Measurements from ENCODE around the gene PI4KB. TPM values are rescaled to one million over a fixed set of nuclear protein-coding genes. Genes with fewer than 3 reads are reported as not detected.

The PI4KB gene
- total RNA-seq, 2 experiments from 2014 or later: 46.6 to 47.3 TPM

GRCh38 chr1:151242442-151242841, 84.8 kb downstream of the PI4KB start:
- Mint-ChIP-seq H3K9me3 (no peaks in the 10 kb centered on the region), H3K27ac (no peak overlapping the region), H3K4me3 (no peak overlapping the region), H3K4me1 (ENCODE audit: low read depth) (no peaks in the 10 kb centered on the region), H3K27me3 (no peaks in the 10 kb centered on the region), H3K36me3 (ENCODE audit: low read depth) (peaks cover 54% of the 10 kb centered on the region)
- POLR2A ChIA-PET: interaction anchor here (1.0 kb wide), 2 partner anchors 18 to 39 kb away, joined by 3 to 4 read pairs; no protein-coding TSS in a partner anchor
- no peak for TF ChIP-seq CTCF (IDR thresholded peaks at IDR 0.05)
- intact Hi-C loops (cut with micrococcal nuclease): no loop called here
- DNase-seq (no peak), ATAC-seq (no peak)
- CTCF ChIA-PET: interaction anchor here (1.9 kb wide), 1 partner anchor 10 kb away, joined by 7 read pairs; no protein-coding TSS in a partner anchor

Other genes with a start within 250 kb of the PI4KB start
- gene SEMA6C, start 180.8 kb downstream of the PI4KB start, total RNA-seq: 1 to 10 TPM; 3.4 to 3.7 TPM
- gene TNFAIP8L2, start 170.8 kb downstream of the PI4KB start, total RNA-seq: 10 to 100 TPM; 16.1 to 17.5 TPM
- gene LYSMD1, start 161.5 kb downstream of the PI4KB start, total RNA-seq: 1 to 10 TPM; 4.5 TPM
- gene SCNM1, start 161.3 kb downstream of the PI4KB start, total RNA-seq: 10 to 100 TPM; 57.0 to 59.6 TPM
- gene TMOD4, start 151.4 kb downstream of the PI4KB start, total RNA-seq: 1 to 10 TPM; 1.9 to 2.5 TPM
- 10 to 100 TPM; 47.4 to 61.0 TPM for gene VPS72, start 137.2 kb downstream of the PI4KB start, total RNA-seq
- gene PIP5K1A, start 128.9 kb downstream of the PI4KB start, total RNA-seq: 10 to 100 TPM; 63.1 to 66.1 TPM
- gene PSMD4, start 72.7 kb downstream of the PI4KB start, total RNA-seq: 100 to 1,000 TPM; 203 to 214 TPM
- gene ZNF687, start 45.1 kb downstream of the PI4KB start, total RNA-seq: 10 to 100 TPM; 27.3 to 29.5 TPM
- gene RFX5, start 19.8 kb upstream of the PI4KB start, total RNA-seq: 10 to 100 TPM; 55.6 to 55.7 TPM
- gene SELENBP1, start 45.3 kb upstream of the PI4KB start, total RNA-seq: not detected
- gene PSMB4, start 72.2 kb upstream of the PI4KB start, total RNA-seq: 100 to 1,000 TPM; 350 to 353 TPM
- 10 to 100 TPM; 69.0 to 70.6 TPM for gene POGZ, start 132.1 kb upstream of the PI4KB start, total RNA-seq
- 1 to 10 TPM; 1.7 to 1.9 TPM for gene CGN, start 184.0 kb upstream of the PI4KB start, total RNA-seq
- 1 to 10 TPM; 1.0 to 1.5 TPM for gene TUFT1, start 212.9 kb upstream of the PI4KB start, total RNA-seq

Data from activated CD8-positive, alpha-beta T cell treated with anti-CD3 and anti-CD28 coated beads for 36 hours (primary cell).